Endothelial cell of umbilical vein (primary cell): Measurements from ENCODE around the gene FAM221A.

ENCODE experiments used
- EZH2 ChIP-seq: IDR thresholded peaks from 2 replicates; pipeline ENCODE4 v1.6.1; 2012; ENCODE audit warnings: borderline replicate concordance, low read depth, mild to moderate bottlenecking, moderate library complexity, low read length, inconsistent platforms; ENCODE audit not compliant: severe bottlenecking
- FOS ChIP-seq: IDR thresholded peaks from 2 replicates; pipeline ENCODE4 v1.6.1; 2011; ENCODE audit warnings: mild to moderate bottlenecking, low read length, moderate library complexity, borderline replicate concordance; ENCODE audit not compliant: insufficient read depth
- GATA2 ChIP-seq: IDR thresholded peaks from 2 replicates; pipeline ENCODE4 v1.7.0; 2011; ENCODE audit warnings: low read depth, mild to moderate bottlenecking, moderate library complexity, mixed read lengths, low read length; ENCODE audit not compliant: insufficient read length, insufficient read depth
- JUN ChIP-seq: IDR thresholded peaks from 2 replicates; pipeline ENCODE4 v1.6.1; 2011; ENCODE audit warnings: borderline replicate concordance, low read depth; ENCODE audit not compliant: insufficient read length, insufficient read depth
- MYC ChIP-seq: IDR thresholded peaks from one replicate; pipeline ENCODE4 v1.6.1; 2011; ENCODE audit warnings: mild to moderate bottlenecking, low read depth, low read length
- POLR2A ChIP-seq: IDR thresholded peaks from 2 replicates; pipeline ENCODE4 v1.6.1; 2012; ENCODE audit warnings: low read depth, mild to moderate bottlenecking, control low read depth, low read length
- POLR2AphosphoS5 ChIP-seq: IDR thresholded peaks from 2 replicates; pipeline ENCODE4 v1.6.1; 2012; ENCODE audit warnings: low read depth, mild to moderate bottlenecking, control low read depth, low read length, moderate library complexity; ENCODE audit not compliant: insufficient read depth
- TF ChIP-seq, protein P1 (sequence below), 2 donors: IDR thresholded peaks; 1 replicate in 1 of 2; 2 replicates in 1 of 2; pipeline ENCODE4 v1.5.1; 2011; ENCODE audit warnings: low read length in 2 of 2, mild to moderate bottlenecking in 2 of 2, moderate library complexity in 2 of 2, control low read depth in 1 of 2, inconsistent platforms in 1 of 2, low read depth in 1 of 2; ENCODE audit not compliant: insufficient read depth in 1 of 2; ENCODE audit errors: extremely low read depth in 1 of 2
- TF ChIP-seq, protein P2 (sequence below): IDR thresholded peaks from 2 replicates; pipeline ENCODE4 v1.6.1; 2011; ENCODE audit not compliant: insufficient read depth, insufficient read length

DNA sequence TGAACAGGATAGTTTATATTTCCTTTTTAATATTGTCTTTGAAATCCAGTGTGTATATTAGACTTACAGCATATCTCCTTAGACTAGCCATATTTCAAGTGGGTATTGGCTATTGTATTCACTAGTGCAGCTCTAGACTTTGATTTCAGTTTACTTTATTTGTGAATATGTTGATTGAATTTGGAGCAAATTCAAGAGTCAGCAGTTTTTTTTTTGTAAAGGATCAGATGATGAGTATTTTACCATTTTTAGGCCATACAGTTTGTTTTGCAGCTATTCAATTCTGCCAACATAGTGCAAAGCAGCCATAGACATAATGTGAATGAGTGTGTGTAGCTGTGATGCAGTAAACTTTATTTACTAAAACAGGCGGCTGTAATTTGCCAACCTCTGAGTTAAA, 34.6 kb downstream of the FAM221A start:
- TF ChIP-seq, protein P1, sequence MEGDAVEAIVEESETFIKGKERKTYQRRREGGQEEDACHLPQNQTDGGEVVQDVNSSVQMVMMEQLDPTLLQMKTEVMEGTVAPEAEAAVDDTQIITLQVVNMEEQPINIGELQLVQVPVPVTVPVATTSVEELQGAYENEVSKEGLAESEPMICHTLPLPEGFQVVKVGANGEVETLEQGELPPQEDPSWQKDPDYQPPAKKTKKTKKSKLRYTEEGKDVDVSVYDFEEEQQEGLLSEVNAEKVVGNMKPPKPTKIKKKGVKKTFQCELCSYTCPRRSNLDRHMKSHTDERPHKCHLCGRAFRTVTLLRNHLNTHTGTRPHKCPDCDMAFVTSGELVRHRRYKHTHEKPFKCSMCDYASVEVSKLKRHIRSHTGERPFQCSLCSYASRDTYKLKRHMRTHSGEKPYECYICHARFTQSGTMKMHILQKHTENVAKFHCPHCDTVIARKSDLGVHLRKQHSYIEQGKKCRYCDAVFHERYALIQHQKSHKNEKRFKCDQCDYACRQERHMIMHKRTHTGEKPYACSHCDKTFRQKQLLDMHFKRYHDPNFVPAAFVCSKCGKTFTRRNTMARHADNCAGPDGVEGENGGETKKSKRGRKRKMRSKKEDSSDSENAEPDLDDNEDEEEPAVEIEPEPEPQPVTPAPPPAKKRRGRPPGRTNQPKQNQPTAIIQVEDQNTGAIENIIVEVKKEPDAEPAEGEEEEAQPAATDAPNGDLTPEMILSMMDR (IDR thresholded peaks at IDR 0.05; ENCODE audit: extremely low read depth in 1 of 2, insufficient read depth in 1 of 2, low read depth in 1 of 2, low read length in 2 of 2): no peak
- TF ChIP-seq MYC: no peak
- TF ChIP-seq, protein P2, sequence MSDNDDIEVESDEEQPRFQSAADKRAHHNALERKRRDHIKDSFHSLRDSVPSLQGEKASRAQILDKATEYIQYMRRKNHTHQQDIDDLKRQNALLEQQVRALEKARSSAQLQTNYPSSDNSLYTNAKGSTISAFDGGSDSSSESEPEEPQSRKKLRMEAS: no peak
- no peak for TF ChIP-seq EZH2
- TF ChIP-seq POLR2A: no peak
- TF ChIP-seq POLR2AphosphoS5: no peak
- TF ChIP-seq JUN: no peak
- TF ChIP-seq FOS: no peak
- no peak for TF ChIP-seq GATA2
